ENCODE measurements around the gene HEBP2.
A peak's percentile ranks its signal among the peaks of the same experiment; 100 is the strongest.
"Not testable (repeated sequence)": the region's sequence is repeated elsewhere in the genome, so short reads cannot be mapped to it uniquely, and the experiment has no call there.

Gene HEBP2

GRCh38 chr6:138403801-138404665 lies at the start of gene HEBP2:
Gene HEBP2 (plus strand): TSS chr6:138404223. CDS start chr6:138404496, 273 bp downstream.
- DNase-seq (ENCODE audit: low read depth in 4 of 4, low spot score in 1 of 4) = peak; percentile 50 to 96 (median 80)

GRCh38 chr6:138357928-138358327 lies 46.1 kb upstream of the HEBP2 start:
- DNase-seq (ENCODE audit: low read depth in 4 of 4, low spot score in 1 of 4) = no peak

GRCh38 chr6:138368684-138369083 lies 35.3 kb upstream of the HEBP2 start:
- not testable (repeated sequence) for DNase-seq (ENCODE audit: low read depth in 4 of 4, low spot score in 1 of 4)

GRCh38 chr6:138370631-138371451 lies 33.2 kb upstream of the HEBP2 start:
- no peak for DNase-seq (ENCODE audit: low read depth in 4 of 4, low spot score in 1 of 4)

- DNase-seq (ENCODE audit: low read depth in 4 of 4, low spot score in 1 of 4) = no peak
Measured at GRCh38 chr6:138371452-138371711, 32.6 kb upstream of the HEBP2 start.

GRCh38 chr6:138371720-138372119 lies 32.3 kb upstream of the HEBP2 start:
- DNase-seq (ENCODE audit: low read depth in 4 of 4, low spot score in 1 of 4) = no peak

GRCh38 chr6:138372711-138373463 lies 31.1 kb upstream of the HEBP2 start:
- DNase-seq (ENCODE audit: low read depth in 4 of 4, low spot score in 1 of 4) = no peak

- no peak for DNase-seq (ENCODE audit: low read depth in 4 of 4, low spot score in 1 of 4)
Measured at GRCh38 chr6:138374230-138374629, 29.8 kb upstream of the HEBP2 start.

- DNase-seq (ENCODE audit: low read depth in 4 of 4, low spot score in 1 of 4) = no peak
Measured at GRCh38 chr6:138374815-138375214, 29.2 kb upstream of the HEBP2 start.

GRCh38 chr6:138377042-138377441 lies 27.0 kb upstream of the HEBP2 start:
- no peak for DNase-seq (ENCODE audit: low read depth in 4 of 4, low spot score in 1 of 4)

- no peak for DNase-seq (ENCODE audit: low read depth in 4 of 4, low spot score in 1 of 4)
Measured at GRCh38 chr6:138377844-138378243, 26.2 kb upstream of the HEBP2 start, which contains the start of gene SMIM28. Gene SMIM28 (plus strand): TSS chr6:138377905. CDS start chr6:138378073, 168 bp downstream.

- no peak for DNase-seq (ENCODE audit: low read depth in 4 of 4, low spot score in 1 of 4)
Measured at GRCh38 chr6:138378463-138378862, 25.6 kb upstream of the HEBP2 start.

- DNase-seq (ENCODE audit: low read depth in 4 of 4, low spot score in 1 of 4) = no peak
Measured at GRCh38 chr6:138382498-138383265, 21.3 kb upstream of the HEBP2 start.

- no peak for DNase-seq (ENCODE audit: low read depth in 4 of 4, low spot score in 1 of 4)
Measured at GRCh38 chr6:138383776-138384175, 20.2 kb upstream of the HEBP2 start.

GRCh38 chr6:138386897-138387296 lies 17.1 kb upstream of the HEBP2 start:
- no peak for DNase-seq (ENCODE audit: low read depth in 4 of 4, low spot score in 1 of 4)

GRCh38 chr6:138387577-138388368 lies 16.2 kb upstream of the HEBP2 start:
- DNase-seq (ENCODE audit: low read depth in 4 of 4, low spot score in 1 of 4) = no peak

GRCh38 chr6:138389551-138389950 lies 14.5 kb upstream of the HEBP2 start:
- no peak for DNase-seq (ENCODE audit: low read depth in 4 of 4, low spot score in 1 of 4)

GRCh38 chr6:138393871-138394783 lies 9.9 kb upstream of the HEBP2 start:
- DNase-seq (ENCODE audit: low read depth in 4 of 4, low spot score in 1 of 4) = no peak

GRCh38 chr6:138396709-138397108 lies 7.3 kb upstream of the HEBP2 start:
- DNase-seq (ENCODE audit: low read depth in 4 of 4, low spot score in 1 of 4) = no peak
